Activated T-helper 1 cell treated with Interleukin-2 at 50 U/mL for 16 hours (primary cell): ENCODE measurements around the gene RTF1.

Experiments used
- DNase-seq: peaks from one replicate; pipeline ENCODE4 v3.0.0-alpha.2; 2020; ENCODE audit warnings: low read depth

Gene RTF1

GRCh38 chr15:41487802-41488201 lies 70.9 kb downstream of the RTF1 start:
- DNase-seq = no peak

- no peak for DNase-seq
These were observed 72.7 kb downstream of the RTF1 start for GRCh38 chr15:41489641-41490040.

GRCh38 chr15:41490355-41490754 lies 73.5 kb downstream of the RTF1 start:
- no peak for DNase-seq

GRCh38 chr15:41491889-41492288 lies 75.0 kb downstream of the RTF1 start:
- no peak for DNase-seq

GRCh38 chr15:41492597-41493204 lies 75.8 kb downstream of the RTF1 start:
- no peak for DNase-seq

GRCh38 chr15:41493205-41493901 lies 76.5 kb downstream of the RTF1 start, which contains the start of gene ITPKA:
TSS of gene ITPKA (plus strand) at chr15:41493874. CDS start at chr15:41493928, 54 bp downstream.
- peak; percentile 61 for DNase-seq

GRCh38 chr15:41493902-41494189 lies 77.0 kb downstream of the RTF1 start:
- DNase-seq = no peak

- DNase-seq = no peak
These were observed 77.5 kb downstream of the RTF1 start for GRCh38 chr15:41494190-41494921.

- DNase-seq = no peak
These were observed 78.2 kb downstream of the RTF1 start for GRCh38 chr15:41494922-41495735.

GRCh38 chr15:41495736-41496599 lies 79.1 kb downstream of the RTF1 start:
- no peak for DNase-seq

GRCh38 chr15:41498657-41499056 lies 81.8 kb downstream of the RTF1 start:
- no peak for DNase-seq

- no peak for DNase-seq
These were observed 82.4 kb downstream of the RTF1 start for GRCh38 chr15:41499109-41499851.

GRCh38 chr15:41501191-41501917 lies 84.5 kb downstream of the RTF1 start:
- no peak for DNase-seq

GRCh38 chr15:41501931-41502794 lies 85.3 kb downstream of the RTF1 start:
- no peak for DNase-seq

- DNase-seq = no peak
These were observed 86.1 kb downstream of the RTF1 start for GRCh38 chr15:41502795-41503668.

- no peak for DNase-seq
These were observed 86.7 kb downstream of the RTF1 start for GRCh38 chr15:41503669-41504010.

GRCh38 chr15:41504751-41505492 lies 88.0 kb downstream of the RTF1 start:
- DNase-seq = no peak
